Embryonic facial prominence (tissue), 1 donor: Measurements from ENCODE around the gene KIRREL3.

Experiments
- DNase-seq: peaks from one replicate; pipeline ENCODE4 v3.0.0-alpha.2; 2016; ENCODE audit errors: extremely low spot score

The KIRREL3 gene

GRCh38 chr11:126512251-126512650, 488.3 kb downstream of the KIRREL3 start:
- DNase-seq, result no peak

- no peak for DNase-seq
Measured at GRCh38 chr11:126511475-126512115, 489.0 kb downstream of the KIRREL3 start.

GRCh38 chr11:126510621-126511370, 489.8 kb downstream of the KIRREL3 start:
- no peak for DNase-seq

- no peak for DNase-seq
Measured at GRCh38 chr11:126507646-126508045, 492.9 kb downstream of the KIRREL3 start.

GRCh38 chr11:126506789-126507188, 493.8 kb downstream of the KIRREL3 start:
- DNase-seq, result no peak

GRCh38 chr11:126502982-126503381, 497.6 kb downstream of the KIRREL3 start:
- no peak for DNase-seq

GRCh38 chr11:126502159-126502558, 498.4 kb downstream of the KIRREL3 start:
- no peak for DNase-seq

- no peak for DNase-seq
Measured at GRCh38 chr11:126501641-126502040, 498.9 kb downstream of the KIRREL3 start.

GRCh38 chr11:126500981-126501380, 499.6 kb downstream of the KIRREL3 start:
- DNase-seq, result no peak

GRCh38 chr11:126499131-126499752, 501.3 kb downstream of the KIRREL3 start:
- DNase-seq, result no peak

- DNase-seq, result no peak
Measured at GRCh38 chr11:126498281-126498680, 502.3 kb downstream of the KIRREL3 start.

- DNase-seq, result no peak
Measured at GRCh38 chr11:126497581-126498122, 502.9 kb downstream of the KIRREL3 start.

- DNase-seq, result no peak
Measured at GRCh38 chr11:126496576-126497337, 503.8 kb downstream of the KIRREL3 start.

GRCh38 chr11:126495281-126496220, 505.0 kb downstream of the KIRREL3 start:
- no peak for DNase-seq

GRCh38 chr11:126494831-126495230, 505.7 kb downstream of the KIRREL3 start:
- no peak for DNase-seq

GRCh38 chr11:126492331-126493082, 508.1 kb downstream of the KIRREL3 start:
- no peak for DNase-seq

GRCh38 chr11:126491092-126491491, 509.5 kb downstream of the KIRREL3 start:
- DNase-seq, result no peak

GRCh38 chr11:126489836-126490660, 510.5 kb downstream of the KIRREL3 start:
- no peak for DNase-seq
